HEK293T (cell line): ENCODE measurements around the gene ERCC6L2.

ENCODE experiments used
- ARNT ChIP-seq: fragments of 450-650 bp; IDR thresholded peaks from 2 replicates; pipeline ENCODE4 v1.6.1; 2017; ENCODE audit warnings: mild to moderate bottlenecking
- BHLHE40 ChIP-seq: fragments of 450-650 bp; IDR thresholded peaks from 2 replicates; pipeline ENCODE4 v1.6.1; 2016; ENCODE audit warnings: mild to moderate bottlenecking, moderate library complexity, borderline replicate concordance
- CTBP1 ChIP-seq: fragments of 450-650 bp; IDR thresholded peaks from 2 replicates; pipeline ENCODE4 v1.6.1; 2016; ENCODE audit warnings: borderline replicate concordance
- ELF4 ChIP-seq: fragments of 450-650 bp; IDR thresholded peaks from 2 replicates; pipeline ENCODE4 v1.6.1; 2017; ENCODE audit warnings: antibody characterized with exemption
- FOXA1 ChIP-seq: fragments of 450-650 bp; IDR thresholded peaks from 2 replicates; pipeline ENCODE4 v1.6.1; 2016; ENCODE audit warnings: mild to moderate bottlenecking
- FOXK2 ChIP-seq: fragments of 450-650 bp; IDR thresholded peaks from 2 replicates; pipeline ENCODE4 v1.6.1; 2016; ENCODE audit warnings: mild to moderate bottlenecking
- FOXM1 ChIP-seq: fragments of 450-650 bp; IDR thresholded peaks from 2 replicates; pipeline ENCODE4 v1.6.1; 2017; ENCODE audit warnings: mild to moderate bottlenecking, borderline replicate concordance
- HDGF ChIP-seq: fragments of 450-650 bp; IDR thresholded peaks from 2 replicates; pipeline ENCODE4 v1.6.1; 2017; ENCODE audit warnings: antibody characterized with exemption, borderline replicate concordance
- NFRKB ChIP-seq: fragments of 450-650 bp; IDR thresholded peaks from 2 replicates; pipeline ENCODE4 v1.6.1; 2016; ENCODE audit warnings: mild to moderate bottlenecking, moderate library complexity
- PKNOX1 ChIP-seq: fragments of 450-650 bp; IDR thresholded peaks from 2 replicates; pipeline ENCODE4 v1.6.1; 2016
- SP1 ChIP-seq: fragments of 450-650 bp; IDR thresholded peaks from 2 replicates; pipeline ENCODE4 v1.6.1; 2017
- SUZ12 ChIP-seq: fragments of 450-650 bp; IDR thresholded peaks from 2 replicates; pipeline ENCODE4 v1.6.1; 2016; ENCODE audit warnings: mild to moderate bottlenecking
- TARDBP ChIP-seq: fragments of 450-650 bp; IDR thresholded peaks from 2 replicates; pipeline ENCODE4 v1.6.1; 2016

- TF ChIP-seq FOXK2 (no peak), SP1 (no peak), BHLHE40 (no peak), TARDBP (no peak), FOXA1 (no peak), SUZ12 (no peak), FOXM1 (no peak), PKNOX1 (no peak), ELF4 (no peak), NFRKB (no peak), HDGF (no peak), CTBP1 (no peak), ARNT (no peak)
Observed at GRCh38 chr9:95910023-95910707, 34.7 kb downstream of the ERCC6L2 start.
